HL-60 (cell line): ENCODE measurements around the gene MFRP.

Experiments
- GABPA ChIP-seq: IDR thresholded peaks from 2 replicates; pipeline ENCODE4 v1.6.1; 2012; ENCODE audit warnings: low read depth
- POLR2AphosphoS5 ChIP-seq: IDR thresholded peaks from 2 replicates; pipeline ENCODE4 v1.6.1; 2012; ENCODE audit warnings: low read depth
- SPI1 ChIP-seq: IDR thresholded peaks from 2 replicates; pipeline ENCODE4 v1.6.1; 2012; ENCODE audit warnings: low read depth, mild to moderate bottlenecking, borderline replicate concordance
- TF ChIP-seq, protein P1 (sequence below): IDR thresholded peaks from one replicate; pipeline ENCODE4 v1.5.1; 2011; ENCODE audit warnings: low read length, control low read depth, inconsistent platforms; ENCODE audit not compliant: insufficient read depth

DNA sequence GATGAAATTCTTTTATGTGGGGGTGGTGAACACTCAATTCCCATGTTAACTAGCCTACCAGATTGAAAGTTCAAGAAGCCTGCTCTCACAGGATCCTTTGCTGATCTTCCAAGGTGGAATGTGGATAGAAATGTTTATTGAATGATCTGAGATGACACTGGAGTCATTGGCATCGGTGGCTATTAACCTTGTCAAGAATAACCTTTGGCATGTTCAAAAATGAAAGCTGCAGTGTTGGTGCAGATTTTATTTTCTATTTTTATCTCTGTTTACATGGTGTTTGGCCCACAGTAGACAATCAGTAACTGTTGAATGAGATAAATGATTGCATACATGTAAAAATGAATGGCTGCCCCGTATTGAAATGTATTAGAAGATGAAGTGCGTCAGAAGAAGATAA is 48.6 kb downstream of the MFRP start:
- TF ChIP-seq, protein P1, sequence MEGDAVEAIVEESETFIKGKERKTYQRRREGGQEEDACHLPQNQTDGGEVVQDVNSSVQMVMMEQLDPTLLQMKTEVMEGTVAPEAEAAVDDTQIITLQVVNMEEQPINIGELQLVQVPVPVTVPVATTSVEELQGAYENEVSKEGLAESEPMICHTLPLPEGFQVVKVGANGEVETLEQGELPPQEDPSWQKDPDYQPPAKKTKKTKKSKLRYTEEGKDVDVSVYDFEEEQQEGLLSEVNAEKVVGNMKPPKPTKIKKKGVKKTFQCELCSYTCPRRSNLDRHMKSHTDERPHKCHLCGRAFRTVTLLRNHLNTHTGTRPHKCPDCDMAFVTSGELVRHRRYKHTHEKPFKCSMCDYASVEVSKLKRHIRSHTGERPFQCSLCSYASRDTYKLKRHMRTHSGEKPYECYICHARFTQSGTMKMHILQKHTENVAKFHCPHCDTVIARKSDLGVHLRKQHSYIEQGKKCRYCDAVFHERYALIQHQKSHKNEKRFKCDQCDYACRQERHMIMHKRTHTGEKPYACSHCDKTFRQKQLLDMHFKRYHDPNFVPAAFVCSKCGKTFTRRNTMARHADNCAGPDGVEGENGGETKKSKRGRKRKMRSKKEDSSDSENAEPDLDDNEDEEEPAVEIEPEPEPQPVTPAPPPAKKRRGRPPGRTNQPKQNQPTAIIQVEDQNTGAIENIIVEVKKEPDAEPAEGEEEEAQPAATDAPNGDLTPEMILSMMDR, result no peak
- TF ChIP-seq SPI1, result no peak
- TF ChIP-seq POLR2AphosphoS5, result no peak
- no peak for TF ChIP-seq GABPA
